ENCODE results near the gene DLX1.

Gene DLX1

GRCh38 chr2:172100080-172100934 is 15.0 kb downstream of the DLX1 start (continued):
- no peak for TF ChIP-seq ZBTB48 (tag by site-specific recombination; IDR thresholded peaks at IDR 0.05)
- peak; percentile 77 for TF ChIP-seq ZBTB8A (tag by site-specific recombination; IDR thresholded peaks at IDR 0.05)
- TF ChIP-seq TCF7L2 (IDR thresholded peaks at IDR 0.05; ENCODE audit: borderline replicate concordance, low read depth, low read length): no peak
- TF ChIP-seq ZEB2 (tag by site-specific recombination; IDR thresholded peaks at IDR 0.05): 0 out of 2 replicates have a peak, but pooled peaks have one; percentile 15
- TF ChIP-seq YY2 (tag by site-specific recombination; IDR thresholded peaks at IDR 0.05): no peak
- no peak for TF ChIP-seq ZNF184 (tag by site-specific recombination; IDR thresholded peaks at IDR 0.05)
- TF ChIP-seq, protein P1, sequence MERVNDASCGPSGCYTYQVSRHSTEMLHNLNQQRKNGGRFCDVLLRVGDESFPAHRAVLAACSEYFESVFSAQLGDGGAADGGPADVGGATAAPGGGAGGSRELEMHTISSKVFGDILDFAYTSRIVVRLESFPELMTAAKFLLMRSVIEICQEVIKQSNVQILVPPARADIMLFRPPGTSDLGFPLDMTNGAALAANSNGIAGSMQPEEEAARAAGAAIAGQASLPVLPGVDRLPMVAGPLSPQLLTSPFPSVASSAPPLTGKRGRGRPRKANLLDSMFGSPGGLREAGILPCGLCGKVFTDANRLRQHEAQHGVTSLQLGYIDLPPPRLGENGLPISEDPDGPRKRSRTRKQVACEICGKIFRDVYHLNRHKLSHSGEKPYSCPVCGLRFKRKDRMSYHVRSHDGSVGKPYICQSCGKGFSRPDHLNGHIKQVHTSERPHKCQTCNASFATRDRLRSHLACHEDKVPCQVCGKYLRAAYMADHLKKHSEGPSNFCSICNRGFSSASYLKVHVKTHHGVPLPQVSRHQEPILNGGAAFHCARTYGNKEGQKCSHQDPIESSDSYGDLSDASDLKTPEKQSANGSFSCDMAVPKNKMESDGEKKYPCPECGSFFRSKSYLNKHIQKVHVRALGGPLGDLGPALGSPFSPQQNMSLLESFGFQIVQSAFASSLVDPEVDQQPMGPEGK (tag by site-specific recombination; IDR thresholded peaks at IDR 0.05): 0 out of 2 replicates have a peak, but pooled peaks have one; percentile 47
- TF ChIP-seq ZNF624 (tag by site-specific recombination; IDR thresholded peaks at IDR 0.05): no peak
- no peak for TF ChIP-seq ZNF558 (tag by site-specific recombination; IDR thresholded peaks at IDR 0.05)
- TF ChIP-seq SCRT2 (tag by site-specific recombination; IDR thresholded peaks at IDR 0.05): no peak
- no peak for TF ChIP-seq REST (tag by site-specific recombination; IDR thresholded peaks at IDR 0.05)

DNA sequence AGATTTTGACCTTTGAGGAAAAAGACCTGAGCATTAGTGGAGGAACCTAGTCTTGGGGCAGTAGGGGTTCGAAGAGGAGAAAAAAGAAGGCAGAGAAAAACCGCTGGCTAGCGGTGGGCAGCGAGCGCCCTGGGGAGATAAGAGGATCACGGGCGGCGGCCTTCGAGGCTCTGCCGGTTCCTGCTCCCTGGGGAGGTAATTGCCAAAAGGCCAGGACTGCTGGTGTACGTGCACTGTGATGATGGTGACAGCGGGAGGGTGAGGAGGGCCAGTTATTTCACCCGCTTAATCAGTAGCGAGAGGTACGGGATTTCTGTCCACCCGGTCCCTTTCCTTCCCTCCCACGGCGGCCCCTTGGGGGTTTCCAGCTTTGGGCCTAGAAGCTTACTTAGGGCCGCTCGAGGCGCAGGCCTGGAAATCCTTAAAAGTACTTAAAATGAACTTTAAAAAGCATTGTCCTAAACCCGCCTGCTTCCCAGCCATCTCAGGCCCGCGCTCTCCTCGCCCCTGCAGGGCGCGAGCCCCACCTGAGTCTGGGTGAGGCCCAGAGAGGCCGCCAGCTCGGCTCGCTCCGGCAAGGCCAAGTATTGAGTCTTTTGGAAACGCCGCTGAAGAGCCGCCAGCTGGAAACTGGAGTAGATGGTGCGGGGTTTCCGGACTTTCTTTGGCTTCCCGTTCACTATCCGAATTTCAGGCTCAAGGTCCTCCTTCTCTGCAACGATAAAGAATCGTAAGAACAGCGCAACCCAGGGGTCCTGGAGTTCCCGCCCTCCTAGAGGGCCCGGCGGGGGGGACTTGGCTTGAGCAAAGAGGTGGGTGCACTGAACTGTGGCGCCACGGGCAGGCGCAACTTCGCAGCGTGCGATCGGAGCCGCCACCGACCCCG is 15.9 kb downstream of the DLX1 start:
- H3K9me3 ChIP-seq (ENCODE audit: control insufficient read depth, insufficient read depth, low read depth, low read length): no peaks in the 10 kb centered on the region
- peak overlapping the region; percentile 99 for H3K27ac ChIP-seq (ENCODE audit: extremely low read depth, low read depth, low read length)
- peak overlapping the region; percentile 67 for H3K4me3 ChIP-seq (ENCODE audit: low read depth, low read length)
- ChIA-PET CTCF (interaction anchor here (0.6 to 4.5 kb wide), 5 partner anchors 17 to 419 kb away, joined by 3 to 31 read pairs (median 3); no protein-coding TSS in a partner anchor), POLR2A (interaction anchor here (0.9 to 8.7 kb wide), 14 partner anchors 11 to 291 kb away, joined by 3 to 82 read pairs (median 4); partner anchors contain the start of genes DLX1 and HAT1)
- peaks cover 19% of the 10 kb centered on the region for H3K4me1 ChIP-seq (ENCODE audit: control insufficient read depth, insufficient read depth, low read length)
- peaks cover 0 to 22% of the 10 kb centered on the region in 2 experiments; a peak in 1 of 3 replicates for H3K36me3 ChIP-seq (ENCODE audit: control insufficient read depth in 2 of 2, insufficient read depth in 1 of 2, low read length in 2 of 2)
- TF ChIP-seq ZNF292 (tag by site-specific recombination; IDR thresholded peaks at IDR 0.05; ENCODE audit: borderline replicate concordance, low read depth): no peak
- TF ChIP-seq ZNF214 (tag by site-specific recombination; IDR thresholded peaks at IDR 0.05; ENCODE audit: borderline replicate concordance): no peak
- TF ChIP-seq ELK4 (IDR thresholded peaks at IDR 0.05; ENCODE audit: borderline replicate concordance, low read depth, low read length): no peak
- TF ChIP-seq ZSCAN30 (tag by site-specific recombination; IDR thresholded peaks at IDR 0.05): no peak
- no peak for TF ChIP-seq ZNF514 (tag by site-specific recombination; IDR thresholded peaks at IDR 0.05)
- TF ChIP-seq MZF1 (tag by site-specific recombination; IDR thresholded peaks at IDR 0.05; ENCODE audit: borderline replicate concordance): no peak
- no peak for TF ChIP-seq ZNF629 (tag by site-specific recombination; IDR thresholded peaks at IDR 0.05)
- TF ChIP-seq TRIM28 (IDR thresholded peaks at IDR 0.05; ENCODE audit: borderline replicate concordance, low read length): no peak
- no peak for TF ChIP-seq ZNF660 (tag by site-specific recombination; IDR thresholded peaks at IDR 0.05)
- TF ChIP-seq ZNF530 (tag by site-specific recombination; IDR thresholded peaks at IDR 0.05; ENCODE audit: low read depth): no peak
- no peak for TF ChIP-seq ZNF202 (tag by site-specific recombination; IDR thresholded peaks at IDR 0.05; ENCODE audit: borderline replicate concordance)
- no peak for TF ChIP-seq ZFP37 (tag by site-specific recombination; IDR thresholded peaks at IDR 0.05)
- TF ChIP-seq HOXD13 (CRISPR knock-in tag; IDR thresholded peaks at IDR 0.05; ENCODE audit: borderline replicate concordance): no peak
- TF ChIP-seq ZNF26 (tag by site-specific recombination; IDR thresholded peaks at IDR 0.05): no peak
- peak; percentile 51; the same call in 1 of the 2 replicates for TF ChIP-seq SP2 (tag by site-specific recombination; IDR thresholded peaks at IDR 0.05)
- TF ChIP-seq GLI2 (tag by site-specific recombination; IDR thresholded peaks at IDR 0.05; ENCODE audit: borderline replicate concordance, low read depth): no peak
